NB4 (cell line): ENCODE data around the gene PLAGL1.

Experiments used
- DNase-seq: peaks from one replicate; pipeline ENCODE4 v3.0.0; 2010; ENCODE audit warnings: low read depth
- H3K4me3 ChIP-seq: one replicate; pipeline ENCODE4 v1.5.1; 2011; ENCODE audit warnings: mild to moderate bottlenecking, low read depth, low read length, moderate library complexity
- MYC ChIP-seq: IDR thresholded peaks from 2 replicates; pipeline ENCODE4 v1.6.1; 2011; ENCODE audit warnings: low read depth, low read length
- POLR2A ChIP-seq: IDR thresholded peaks from 2 replicates; pipeline ENCODE4 v1.6.1; 2011; ENCODE audit warnings: mild to moderate bottlenecking; ENCODE audit not compliant: insufficient read length; ENCODE audit errors: extremely low read depth
- TF ChIP-seq, protein P1 (sequence below): IDR thresholded peaks from one replicate; pipeline ENCODE4 v1.5.1; 2012; ENCODE audit warnings: low read depth, low read length
- TF ChIP-seq, protein P2 (sequence below): IDR thresholded peaks from 2 replicates; pipeline ENCODE4 v1.6.1; 2011; ENCODE audit warnings: low read depth, low read length

PLAGL1 gene

DNA sequence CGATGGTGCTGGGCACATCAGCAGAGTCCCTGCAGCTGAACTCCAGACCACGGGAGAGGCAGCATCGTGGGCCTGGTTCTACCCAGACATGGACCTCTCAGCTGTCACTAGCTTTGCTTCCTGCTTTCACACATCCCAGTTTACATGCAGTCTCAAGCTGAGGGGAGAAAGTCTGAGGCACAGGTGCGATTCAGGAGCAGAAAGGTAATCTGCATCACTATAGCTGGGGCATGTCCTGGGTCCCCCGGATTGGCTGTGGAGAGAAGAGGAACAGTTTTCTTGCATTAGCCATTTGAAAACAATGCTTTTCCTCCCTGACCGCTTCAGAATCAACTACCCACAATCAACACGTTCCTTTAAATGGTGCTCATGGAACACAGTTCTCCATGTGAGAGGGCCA is 59.9 kb downstream of the PLAGL1 start:
- TF ChIP-seq POLR2A (no peak), MYC (no peak)
- DNase-seq: no peak
- no peak overlapping the region for H3K4me3 ChIP-seq

DNA sequence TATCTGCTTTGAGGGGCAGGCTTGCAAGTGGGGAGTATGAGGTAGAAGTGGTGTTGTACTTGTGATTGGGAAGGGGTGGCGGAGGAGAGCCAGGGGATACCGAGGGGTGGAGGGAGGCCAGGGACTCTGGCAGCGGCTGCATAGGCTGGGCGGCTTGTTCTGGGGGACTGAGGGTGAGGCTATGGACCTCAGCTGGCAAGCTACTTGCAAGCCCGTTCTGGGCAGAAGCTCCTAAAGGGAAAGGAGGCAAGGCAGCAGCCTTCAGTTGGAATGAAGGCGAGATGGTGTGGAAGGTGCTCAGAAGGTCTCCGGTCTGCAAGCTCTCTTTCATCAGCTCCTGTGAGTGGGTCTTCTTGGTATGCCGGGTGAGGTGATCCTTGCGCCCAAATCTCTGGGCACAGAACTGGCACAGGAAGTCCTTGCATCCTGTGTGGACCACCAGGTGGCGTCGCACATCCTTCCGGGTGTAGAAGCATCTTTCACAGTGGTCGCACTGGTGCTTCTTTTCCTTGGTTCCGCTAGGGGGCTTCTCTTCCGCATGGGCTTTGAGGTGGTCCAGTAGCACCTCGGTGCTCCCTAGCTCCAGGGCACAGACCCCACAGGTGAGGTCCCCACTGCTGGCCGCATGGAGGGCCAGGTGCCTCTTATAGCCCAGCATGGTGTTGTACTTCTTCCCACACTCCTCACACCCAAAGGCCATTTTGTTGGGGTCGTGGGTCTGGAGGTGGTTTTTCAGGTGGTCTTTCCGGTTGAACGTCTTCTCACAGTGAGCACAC is 66.0 kb downstream of the PLAGL1 start:
- no peak overlapping the region for H3K4me3 ChIP-seq
- DNase-seq: peak; percentile 67
- TF ChIP-seq POLR2A (no peak), MYC (peak; percentile 9; the same call in 1 of the 2 replicates)
- TF ChIP-seq, protein P1, sequence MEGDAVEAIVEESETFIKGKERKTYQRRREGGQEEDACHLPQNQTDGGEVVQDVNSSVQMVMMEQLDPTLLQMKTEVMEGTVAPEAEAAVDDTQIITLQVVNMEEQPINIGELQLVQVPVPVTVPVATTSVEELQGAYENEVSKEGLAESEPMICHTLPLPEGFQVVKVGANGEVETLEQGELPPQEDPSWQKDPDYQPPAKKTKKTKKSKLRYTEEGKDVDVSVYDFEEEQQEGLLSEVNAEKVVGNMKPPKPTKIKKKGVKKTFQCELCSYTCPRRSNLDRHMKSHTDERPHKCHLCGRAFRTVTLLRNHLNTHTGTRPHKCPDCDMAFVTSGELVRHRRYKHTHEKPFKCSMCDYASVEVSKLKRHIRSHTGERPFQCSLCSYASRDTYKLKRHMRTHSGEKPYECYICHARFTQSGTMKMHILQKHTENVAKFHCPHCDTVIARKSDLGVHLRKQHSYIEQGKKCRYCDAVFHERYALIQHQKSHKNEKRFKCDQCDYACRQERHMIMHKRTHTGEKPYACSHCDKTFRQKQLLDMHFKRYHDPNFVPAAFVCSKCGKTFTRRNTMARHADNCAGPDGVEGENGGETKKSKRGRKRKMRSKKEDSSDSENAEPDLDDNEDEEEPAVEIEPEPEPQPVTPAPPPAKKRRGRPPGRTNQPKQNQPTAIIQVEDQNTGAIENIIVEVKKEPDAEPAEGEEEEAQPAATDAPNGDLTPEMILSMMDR: peak; percentile 65
- TF ChIP-seq, protein P2, sequence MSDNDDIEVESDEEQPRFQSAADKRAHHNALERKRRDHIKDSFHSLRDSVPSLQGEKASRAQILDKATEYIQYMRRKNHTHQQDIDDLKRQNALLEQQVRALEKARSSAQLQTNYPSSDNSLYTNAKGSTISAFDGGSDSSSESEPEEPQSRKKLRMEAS: no peak

DNA sequence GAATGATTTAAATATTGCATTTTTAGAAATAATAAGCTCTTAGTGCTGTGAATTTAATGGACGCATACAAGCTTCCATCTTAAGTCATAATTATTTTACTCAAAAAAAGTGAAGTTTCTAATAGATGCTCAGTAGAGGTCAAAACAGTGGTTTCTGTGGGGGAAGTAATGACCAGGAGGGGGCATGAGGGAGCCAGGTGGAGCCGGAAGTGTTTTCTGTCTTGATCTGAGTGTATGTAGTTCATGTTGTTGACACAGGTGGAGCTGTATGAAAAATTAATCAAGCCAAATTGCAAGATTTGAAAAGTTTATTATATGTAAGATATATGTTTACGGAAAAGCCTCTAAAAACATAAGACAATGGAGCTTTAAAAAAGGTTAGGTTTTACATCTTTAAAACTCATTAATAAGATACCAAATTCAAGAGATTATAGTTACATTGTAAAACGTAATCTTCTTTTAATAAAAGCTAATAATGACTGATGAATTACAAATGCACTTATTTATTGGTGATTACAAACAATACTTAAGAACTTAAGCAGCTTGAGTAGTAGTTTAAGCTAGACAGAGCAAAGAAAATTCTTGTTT is 68.0 kb downstream of the PLAGL1 start:
- no peak overlapping the region for H3K4me3 ChIP-seq
- peak; percentile 69 for DNase-seq
- TF ChIP-seq POLR2A (no peak), MYC (no peak)
- TF ChIP-seq, protein P1: peak; percentile 68
- TF ChIP-seq, protein P2: no peak

DNA sequence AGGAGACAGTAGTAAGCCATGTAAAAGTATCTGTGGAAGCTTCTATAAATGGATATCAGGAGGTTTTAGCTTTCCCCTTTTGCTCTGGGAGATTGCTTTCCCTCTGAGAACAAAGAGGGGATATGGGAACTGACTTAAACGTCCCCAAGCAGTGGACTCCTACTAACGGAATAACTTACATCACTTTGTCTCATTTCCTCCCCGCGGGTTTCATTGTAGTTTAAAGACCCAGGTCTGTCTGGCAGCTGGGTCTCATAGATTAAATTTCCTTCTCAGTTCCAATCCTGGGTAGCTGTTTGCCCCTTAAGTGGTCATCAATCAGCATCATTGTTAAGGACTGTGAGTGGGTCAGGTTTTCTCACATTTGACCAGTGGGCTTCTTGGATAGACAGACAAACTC is 68.7 kb downstream of the PLAGL1 start:
- DNase-seq: peak; percentile 20
- TF ChIP-seq MYC (no peak), POLR2A (no peak)
- TF ChIP-seq, protein P2: no peak
- TF ChIP-seq, protein P1: no peak
- H3K4me3 ChIP-seq: no peak overlapping the region

DNA sequence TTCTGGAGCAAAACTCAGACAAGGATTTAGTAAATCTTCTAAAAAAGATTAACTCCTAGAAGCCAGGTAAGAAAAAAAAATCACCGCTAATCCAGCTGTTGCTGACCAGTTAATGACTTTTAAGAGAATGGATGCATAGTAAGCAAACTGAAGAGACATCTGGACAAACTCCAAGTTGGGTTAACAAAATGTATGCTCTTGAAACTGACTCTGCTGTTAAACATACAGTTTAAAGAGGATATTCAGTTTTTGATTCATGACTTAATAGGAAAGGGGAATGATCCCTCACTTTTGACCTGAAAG is 70.4 kb downstream of the PLAGL1 start:
- TF ChIP-seq MYC (no peak), POLR2A (no peak)
- TF ChIP-seq, protein P1: no peak
- TF ChIP-seq, protein P2: no peak
- no peak overlapping the region for H3K4me3 ChIP-seq
- DNase-seq: no peak
